Measurements from ENCODE around the gene MEFV.
A peak's percentile ranks its signal among the peaks of the same experiment; 100 is the strongest.
"Not testable (repeated sequence)": the region's sequence is repeated elsewhere in the genome, so short reads cannot be mapped to it uniquely, and the experiment has no call there.

MEFV gene

DNA sequence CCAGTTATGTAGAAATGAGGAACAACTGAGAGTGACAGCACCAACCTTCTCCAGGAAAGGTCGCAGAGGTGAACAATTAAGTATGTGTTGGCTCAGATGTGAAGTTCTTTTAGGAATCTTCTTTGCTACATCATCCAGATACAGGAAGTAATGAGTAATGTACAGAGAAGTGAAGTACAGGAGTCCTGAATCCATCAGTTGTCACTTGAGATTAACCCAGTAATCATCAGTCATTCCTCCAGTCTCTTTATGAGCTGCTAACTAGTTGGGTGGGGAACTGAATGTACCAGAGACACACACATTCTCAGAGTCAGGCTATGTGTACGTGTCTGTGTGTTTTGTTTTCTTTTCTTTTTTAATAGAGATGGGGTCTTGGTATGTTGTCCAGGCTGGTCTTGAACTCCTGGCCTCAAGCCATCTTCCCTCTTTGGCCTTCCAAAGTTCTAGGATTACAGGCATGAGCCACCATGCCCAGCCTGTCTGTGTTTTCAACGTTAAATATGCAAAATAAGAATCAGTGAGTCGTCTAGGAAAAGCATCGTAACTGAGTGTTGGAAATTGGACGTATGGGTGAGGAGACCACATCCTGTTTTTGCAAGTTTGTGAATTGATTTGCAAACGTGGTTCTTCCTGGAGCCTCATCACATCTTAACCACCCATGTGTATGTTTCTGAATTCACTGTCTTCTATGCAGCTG, 41.4 kb downstream of the MEFV start:
- no peak for DNase-seq

DNA sequence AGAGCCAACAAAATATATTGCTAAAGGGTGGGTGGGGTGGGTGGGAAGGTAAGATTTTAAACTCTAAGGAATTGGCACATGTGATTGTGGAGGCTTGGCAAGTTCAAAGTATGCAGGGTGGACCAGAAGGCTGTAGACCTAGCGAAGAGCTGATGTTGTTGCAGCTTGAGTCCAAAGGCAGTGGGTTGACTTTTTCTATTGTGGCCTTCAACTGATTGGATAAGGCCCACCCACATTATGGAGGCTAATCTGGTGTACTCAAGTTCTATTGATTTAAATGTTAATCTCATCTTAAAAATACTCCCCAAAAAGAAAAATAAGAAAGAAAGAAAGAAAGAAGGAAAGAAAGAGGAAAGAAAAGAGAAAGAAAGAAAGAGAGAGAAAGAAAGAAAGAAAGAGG, 43.9 kb downstream of the MEFV start:
- no peak for DNase-seq

DNA sequence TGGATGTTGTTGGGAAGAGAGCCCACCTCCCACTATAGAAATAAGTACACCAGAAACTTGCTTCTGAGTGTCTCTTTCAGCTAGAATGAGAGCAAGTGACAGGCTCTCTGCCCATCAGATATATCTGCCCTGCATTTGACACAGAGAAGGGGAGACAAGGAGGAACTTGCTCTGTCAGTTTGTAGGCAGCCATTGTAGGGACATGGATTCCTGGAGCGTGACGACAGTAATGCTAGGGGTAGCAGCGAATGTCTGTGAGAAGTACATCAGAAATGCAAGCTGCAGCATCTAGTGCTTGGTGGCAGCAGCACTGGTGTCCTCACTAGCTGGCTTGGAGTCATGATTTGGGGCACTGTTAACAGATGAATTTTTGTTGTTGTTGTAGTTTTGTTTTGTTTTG, 44.4 kb downstream of the MEFV start:
- no peak for DNase-seq

DNA sequence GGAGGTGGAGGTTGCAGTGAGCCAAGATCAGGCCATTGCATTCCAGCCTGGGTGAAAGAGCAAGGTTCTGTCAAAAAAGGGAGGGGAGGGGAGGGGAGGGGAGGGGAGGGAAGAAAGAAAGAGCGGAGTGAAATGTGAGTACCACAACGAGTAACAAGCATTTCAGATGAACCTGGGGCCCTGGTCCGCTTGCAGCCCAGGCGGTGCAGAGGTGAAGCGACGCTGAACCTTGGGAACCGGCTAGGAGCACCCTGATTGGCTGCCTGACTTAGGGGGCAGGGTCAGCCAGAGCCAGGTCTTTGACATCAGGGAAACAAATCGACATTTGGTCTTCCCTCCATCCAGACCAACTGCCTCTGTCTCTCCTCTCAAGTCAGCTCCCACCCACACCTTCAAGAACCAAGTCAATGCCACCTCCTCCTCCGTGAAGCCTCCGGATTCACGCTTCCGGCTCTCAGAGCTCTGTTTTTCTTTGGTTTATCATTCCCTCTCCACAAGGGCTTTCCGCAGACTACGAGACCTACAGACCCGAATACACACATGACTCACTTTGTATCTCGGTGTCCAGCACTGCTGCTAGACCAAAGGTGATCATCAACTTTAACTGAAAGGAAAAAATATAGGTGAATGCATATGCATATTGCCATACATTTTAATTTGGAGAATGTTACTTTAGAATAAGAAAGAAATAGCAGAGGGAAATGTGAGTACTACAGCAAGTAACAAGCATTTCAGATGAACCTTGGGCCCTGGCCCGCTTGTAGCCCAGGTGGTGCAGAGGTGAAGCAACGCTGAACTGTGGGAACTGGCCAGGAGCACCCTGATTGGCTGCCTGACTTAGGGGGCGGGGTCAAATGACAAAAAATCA, 49.1 kb downstream of the MEFV start:
- DNase-seq = no peak

DNA sequence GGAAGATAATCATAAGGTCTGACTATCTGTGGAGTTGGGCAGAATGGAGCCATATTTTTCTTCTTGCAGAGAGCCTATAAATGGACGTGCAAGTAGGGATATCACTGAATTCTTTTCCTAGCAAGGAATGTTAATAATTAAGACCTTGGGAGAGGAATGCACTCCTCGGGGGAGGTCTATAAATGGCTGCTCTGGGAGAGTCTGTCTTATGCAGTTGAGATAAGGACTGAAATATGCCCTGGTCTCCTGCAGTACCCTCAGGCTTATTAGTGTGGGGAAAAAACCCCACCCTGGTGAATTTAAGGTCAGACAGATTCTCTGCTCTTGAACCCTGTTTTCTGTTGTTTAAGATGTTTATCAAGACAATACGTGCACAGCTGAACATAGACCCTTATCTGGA, 50.5 kb downstream of the MEFV start:
- DNase-seq = not testable (repeated sequence)

DNA sequence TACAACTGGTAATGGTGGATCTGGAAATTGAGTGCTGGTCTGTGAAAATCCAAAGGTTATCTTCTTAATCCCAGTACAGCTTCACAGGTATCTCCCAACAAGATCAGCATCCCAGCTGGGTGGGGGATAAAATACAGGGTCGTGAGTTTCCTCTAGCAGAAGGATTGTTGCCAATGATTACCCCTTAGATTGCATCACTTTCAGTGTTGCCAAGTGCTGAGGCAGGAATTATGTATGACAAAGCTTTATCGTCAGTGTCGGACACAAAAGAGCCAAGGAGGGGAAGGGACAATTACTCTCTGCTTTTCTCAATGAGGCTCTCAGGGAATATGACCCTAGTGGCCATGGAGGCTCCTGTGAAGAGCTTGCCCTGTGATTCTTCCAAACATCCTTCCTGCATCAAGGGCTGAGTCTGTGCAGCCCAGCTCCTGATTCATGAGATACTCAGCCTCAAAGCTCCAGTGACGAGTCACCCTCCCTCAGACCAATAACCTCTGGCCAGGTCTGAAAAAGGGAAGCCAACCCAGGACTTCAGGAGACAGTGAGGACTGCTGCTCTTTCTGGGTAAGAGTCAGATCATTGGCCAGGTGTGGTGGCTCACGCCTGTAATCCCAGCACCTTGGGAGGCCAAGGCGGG, 53.4 kb downstream of the MEFV start:
- no peak for DNase-seq

DNA sequence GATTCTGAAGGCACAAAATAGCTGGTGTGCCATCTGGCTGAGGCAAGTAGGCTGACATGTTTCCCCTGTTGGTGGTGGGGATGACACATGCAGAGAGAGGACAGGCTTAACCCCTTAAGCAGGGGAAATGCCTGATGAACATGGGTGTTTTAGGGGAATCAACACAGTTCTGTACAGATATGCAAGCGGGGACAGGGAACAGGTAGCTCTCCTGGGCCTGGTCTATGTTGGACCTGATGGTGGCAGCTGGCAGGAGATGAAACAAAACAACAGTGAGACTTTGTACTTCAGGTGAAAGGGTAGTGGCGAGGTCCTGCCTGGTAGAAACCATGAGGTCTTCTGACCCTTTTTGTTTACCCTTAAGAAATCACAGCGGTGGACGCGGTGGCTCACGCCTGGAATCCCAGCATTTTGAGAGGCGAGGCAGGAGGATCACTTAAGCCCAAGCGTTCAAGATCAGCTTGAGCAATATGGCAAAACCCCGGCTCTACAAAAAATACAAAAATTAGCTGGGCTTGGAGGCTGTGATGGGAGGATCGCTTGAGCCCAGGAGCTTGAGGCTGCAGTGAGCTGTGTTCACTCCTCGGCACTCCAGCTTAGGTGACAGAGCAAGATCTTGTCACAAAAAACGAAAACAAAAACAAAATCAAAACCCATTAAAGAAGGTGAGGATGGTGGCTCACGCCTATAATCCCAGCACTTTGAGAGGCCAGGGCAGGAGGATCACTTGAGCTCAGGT, 57.9 kb downstream of the MEFV start:
- peak; percentile 29 for DNase-seq

DNA sequence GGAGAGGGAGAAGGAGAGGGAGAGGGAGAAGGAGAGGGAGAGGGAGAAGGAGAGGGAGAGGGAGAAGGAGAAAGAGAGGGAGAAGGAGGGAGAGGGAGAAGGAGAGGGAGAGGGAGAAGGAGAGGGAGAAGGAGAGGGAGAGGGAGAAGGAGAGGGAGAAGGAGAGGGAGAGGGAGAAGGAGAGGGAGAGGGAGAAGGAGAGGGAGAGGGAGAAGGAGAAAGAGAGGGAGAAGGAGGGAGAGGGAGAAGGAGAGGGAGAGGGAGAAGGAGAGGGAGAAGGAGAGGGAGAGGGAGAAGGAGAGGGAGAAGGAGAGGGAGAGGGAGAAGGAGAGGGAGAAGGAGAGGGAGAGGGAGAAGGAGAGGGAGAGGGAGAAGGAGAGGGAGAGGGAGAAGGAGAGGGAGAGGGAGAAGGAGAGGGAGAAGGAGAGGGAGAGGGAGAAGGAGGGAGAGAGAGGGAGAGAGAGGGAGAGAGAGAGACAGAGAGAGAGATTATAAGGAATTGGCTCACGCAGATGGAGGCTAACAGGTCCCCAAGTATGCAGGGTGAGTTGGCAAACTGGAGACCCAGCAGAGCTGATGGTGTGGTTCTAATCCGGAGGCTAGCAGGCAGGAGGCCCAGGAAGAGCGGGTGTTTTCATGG, 58.6 kb downstream of the MEFV start:
- DNase-seq = not testable (repeated sequence)

DNA sequence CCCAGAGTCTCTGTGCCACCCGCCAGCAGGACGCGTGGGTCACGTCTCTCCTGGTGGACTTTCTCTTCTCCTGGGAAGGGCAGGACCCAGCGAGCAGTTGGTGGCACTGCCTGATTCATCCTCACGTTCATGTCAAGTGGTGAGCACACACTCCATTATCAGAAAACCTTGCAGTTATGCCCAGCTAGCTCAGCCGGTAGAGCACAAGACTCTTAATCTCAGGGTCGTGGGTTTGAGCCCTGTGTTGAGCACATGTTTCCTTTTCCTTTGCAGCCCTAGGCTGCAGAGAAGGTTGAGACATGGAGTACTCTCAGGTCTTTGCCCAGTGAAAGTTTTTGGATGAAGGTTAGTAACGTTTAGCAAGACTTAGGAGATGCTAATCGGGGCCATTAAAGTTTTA, 60.5 kb downstream of the MEFV start:
- peak; percentile 60 for DNase-seq

DNA sequence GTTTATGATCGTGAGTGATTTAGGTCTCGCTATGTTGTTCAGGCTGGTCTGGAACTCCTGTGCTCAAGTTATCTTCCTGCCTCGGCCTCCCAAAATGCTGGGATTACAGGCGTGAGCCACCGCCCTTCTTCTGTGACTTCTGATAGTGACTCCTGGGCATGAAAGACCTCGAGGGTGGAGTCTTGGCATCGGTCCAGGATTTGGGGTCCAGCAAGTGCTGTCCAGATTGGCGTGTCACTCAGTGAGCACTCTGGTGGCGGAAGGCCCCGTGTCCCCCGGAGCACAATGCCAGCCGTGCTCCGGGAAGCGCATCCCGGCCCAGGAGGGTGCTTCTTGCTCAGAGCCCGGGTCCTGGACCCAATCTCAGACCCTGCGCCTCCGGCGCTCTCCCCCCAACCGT, 61.6 kb downstream of the MEFV start:
- DNase-seq = peak; percentile 36

DNA sequence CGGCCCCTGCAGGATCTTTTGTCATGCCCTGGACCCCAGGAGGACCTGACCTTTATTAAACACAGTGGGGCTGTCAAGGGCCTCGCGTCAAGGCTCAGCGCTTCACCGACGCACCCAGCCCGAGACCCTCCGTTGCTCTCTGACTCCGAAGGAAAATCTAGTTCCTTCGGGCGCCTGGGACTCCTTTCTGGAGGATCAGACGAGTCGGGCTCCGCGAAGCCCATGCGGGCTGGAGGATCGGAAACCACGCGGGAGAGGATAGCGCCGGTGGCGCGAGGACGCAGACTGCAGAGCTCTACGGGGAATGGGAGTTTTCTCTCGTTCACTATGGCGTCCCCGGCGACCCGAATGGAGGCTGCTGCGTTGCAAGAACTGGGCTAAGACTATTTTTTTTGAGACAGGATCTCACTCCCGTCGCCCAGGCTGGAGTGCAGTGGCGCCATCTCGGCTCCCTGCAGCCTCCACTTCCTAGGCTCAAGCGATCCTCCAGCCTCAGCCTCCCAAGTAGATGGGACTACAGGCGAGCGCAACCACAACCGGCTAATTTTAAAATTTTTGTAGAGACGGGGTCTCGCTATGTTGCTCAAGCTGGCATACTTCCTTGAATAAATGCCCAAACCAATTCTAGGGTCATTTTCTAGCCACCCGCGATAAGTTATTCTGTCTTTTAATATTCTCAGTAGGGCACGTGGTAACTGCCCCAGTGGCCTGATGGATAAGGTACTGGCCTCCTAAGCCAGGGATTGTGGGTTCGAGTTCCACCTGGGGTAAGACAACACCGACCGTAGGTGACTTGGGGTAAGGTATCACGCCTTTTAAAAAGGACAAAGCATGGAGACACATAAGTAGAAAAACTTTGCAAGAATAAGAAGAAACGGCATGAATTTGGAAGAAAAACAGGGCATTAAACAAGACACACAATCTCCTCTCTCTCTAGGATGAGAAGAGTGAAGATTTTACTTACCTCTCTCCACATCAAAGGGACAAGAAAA, 62.9 kb downstream of the MEFV start:
- peak; percentile 52 for DNase-seq

DNA sequence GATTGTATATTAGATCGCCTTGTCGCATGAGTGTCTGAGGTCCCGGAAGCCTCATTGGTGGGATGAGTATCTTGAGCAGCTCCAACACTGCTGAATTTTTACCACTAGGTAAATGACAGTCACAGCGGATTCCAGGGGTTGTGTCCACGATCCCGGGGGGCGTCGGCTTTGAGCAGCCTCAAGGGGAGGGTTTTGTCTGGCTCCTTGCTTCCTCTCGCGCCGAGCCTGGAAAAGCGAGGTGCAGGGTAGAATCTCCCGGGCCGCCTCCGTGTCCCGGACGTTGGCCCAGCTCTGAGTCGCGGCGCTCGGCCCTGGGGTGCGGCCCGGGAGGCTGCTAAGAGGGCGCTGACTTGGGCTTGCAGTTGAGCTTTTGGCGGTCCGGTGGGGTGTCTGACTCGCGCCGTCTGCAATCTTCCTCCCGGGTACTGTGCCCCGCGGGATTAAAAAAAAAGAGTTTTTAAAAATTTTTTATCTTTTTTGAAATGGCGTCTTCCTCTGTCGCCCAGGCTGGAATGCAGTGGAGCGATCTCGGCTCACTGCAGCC, 63.9 kb downstream of the MEFV start:
- no peak for DNase-seq

Data from NCI-H69 (cell line).